ENCODE data around the gene F11.
"Not testable (repeated sequence)": the region's sequence is repeated elsewhere in the genome, so short reads cannot be mapped to it uniquely, and the experiment has no call there.

F11 gene

GRCh38 chr4:186265683-186266652 is at the start of gene F11:
F11 (plus strand) TSS chr4:186266189; CDS start chr4:186267137, 948 bp downstream.
- DNase-seq, result no peak

- no peak for DNase-seq
Measured at GRCh38 chr4:186216465-186217024, 49.4 kb upstream of the F11 start.

- no peak for DNase-seq
Measured at GRCh38 chr4:186217733-186218293, 48.2 kb upstream of the F11 start.

GRCh38 chr4:186221624-186222023 is 44.4 kb upstream of the F11 start:
- DNase-seq, result no peak

GRCh38 chr4:186225848-186226247 is 40.1 kb upstream of the F11 start:
- DNase-seq, result no peak

- no peak for DNase-seq
Measured at GRCh38 chr4:186226521-186227189, 39.3 kb upstream of the F11 start.

- no peak for DNase-seq
Measured at GRCh38 chr4:186227221-186227620, 38.8 kb upstream of the F11 start, which contains the start of gene KLKB1. KLKB1 (plus strand) TSS chr4:186227507; CDS start chr4:186228196, 689 bp downstream.

- DNase-seq, result no peak
Measured at GRCh38 chr4:186227744-186228513, 38.1 kb upstream of the F11 start.

GRCh38 chr4:186228514-186228894 is 37.5 kb upstream of the F11 start:
- DNase-seq, result no peak

GRCh38 chr4:186234367-186234766 is 31.6 kb upstream of the F11 start:
- no peak for DNase-seq

GRCh38 chr4:186236126-186236525 is 29.9 kb upstream of the F11 start:
- no peak for DNase-seq

GRCh38 chr4:186240452-186240847 is 25.5 kb upstream of the F11 start:
- DNase-seq, result no peak

GRCh38 chr4:186240848-186241491 is 25.0 kb upstream of the F11 start:
- no peak for DNase-seq

- DNase-seq, result no peak
Measured at GRCh38 chr4:186241616-186242015, 24.4 kb upstream of the F11 start.

GRCh38 chr4:186242031-186242430 is 24.0 kb upstream of the F11 start:
- not testable (repeated sequence) for DNase-seq

GRCh38 chr4:186243331-186243730 is 22.7 kb upstream of the F11 start:
- DNase-seq, result no peak

GRCh38 chr4:186244835-186245234 is 21.2 kb upstream of the F11 start:
- no peak for DNase-seq

GRCh38 chr4:186247062-186247752 is 18.8 kb upstream of the F11 start:
- DNase-seq, result not testable (repeated sequence)

GRCh38 chr4:186248643-186249042 is 17.3 kb upstream of the F11 start:
- DNase-seq, result no peak

- no peak for DNase-seq
Measured at GRCh38 chr4:186249785-186250754, 15.9 kb upstream of the F11 start.

Data from activated CD4-positive, alpha-beta T cell treated with anti-CD3 and anti-CD28 coated beads, Interleukin-2, amount 50 U/mL, for 1 hour (primary cell).